BJ (cell line): Measurements from ENCODE around the gene CYP46A1. TPM values are rescaled to one million over a fixed set of nuclear protein-coding genes. Genes with fewer than 3 reads are reported as not detected.

Experiments
- CTCF ChIA-PET: fragments of 350-600 bp; formaldehyde crosslinking; extraction: SDS; loops from one replicate; lab custom pipeline; 2021; ENCODE audit warnings: antibody characterized with exemption, inconsistent platforms; lab: Yijun Ruan, JAX
- POLR2A ChIA-PET: fragments of 300-600 bp; sonication (Branson Sonifier 250); formaldehyde crosslinking; extraction: SDS; loops from one replicate; lab custom pipeline; 2021; ENCODE audit warnings: antibody characterized with exemption; lab: Charles Lee
- DNase-seq: peaks from one replicate; pipeline ENCODE4 v3.0.0-alpha.2; 2011; ENCODE audit warnings: low read depth
- H3K27me3 ChIP-seq: 2 replicates; pipeline ENCODE4 v1.6.0; 2011; ENCODE audit warnings: low read length; ENCODE audit not compliant: control insufficient read depth, insufficient read depth
- H3K36me3 ChIP-seq: 2 replicates; pipeline ENCODE4 v1.5.1; 2011; ENCODE audit warnings: low read length; ENCODE audit not compliant: control insufficient read depth, insufficient read depth
- H3K4me3 ChIP-seq: 2 replicates; pipeline ENCODE4 v1.5.1; 2011; ENCODE audit warnings: low read depth, mild to moderate bottlenecking, control low read depth, low read length
- CTCF ChIP-seq: IDR thresholded peaks from 2 replicates; pipeline ENCODE4 v1.5.1; 2011; ENCODE audit warnings: low read depth, mild to moderate bottlenecking, control low read depth, inconsistent platforms, low read length, moderate library complexity; ENCODE audit not compliant: insufficient read depth
- polyA plus RNA-seq: library from polyadenylated mRNA; depleted of rRNA; stranded (reverse); fragments of >200 nt; gene quantifications from 2 replicates; pipeline ENCODE4 v1.2.3, GENCODE V29; 2011; rRNA removed

The CYP46A1 gene
- polyA plus RNA-seq, 1 experiment, result 0.06 TPM

- ChIA-PET POLR2A (no interaction called here), CTCF (no interaction called here)
- no peaks in the 10 kb centered on the region for H3K36me3 ChIP-seq
- no peaks in the 10 kb centered on the region; the same call in none of the 2 replicates for H3K27me3 ChIP-seq
- no peak overlapping the region for H3K4me3 ChIP-seq
- no peak for DNase-seq
- no peak for TF ChIP-seq CTCF
These were observed 88.5 kb downstream of the CYP46A1 start for GRCh38 chr14:99772371-99773283.

GRCh38 chr14:99773521-99774497 lies 89.7 kb downstream of the CYP46A1 start:
- no peak for TF ChIP-seq CTCF

GRCh38 chr14:99774556-99775307 lies 90.6 kb downstream of the CYP46A1 start:
- CTCF ChIA-PET, result interaction anchor here (0.8 to 0.9 kb wide), 3 partner anchors 15 to 46 kb away, joined by 3 read pairs; no protein-coding TSS in a partner anchor
- Histone ChIP-seq H3K36me3 (no peaks in the 10 kb centered on the region), H3K27me3 (no peaks in the 10 kb centered on the region; the same call in 1 of the 2 replicates), H3K4me3 (no peak overlapping the region)
- no peak for DNase-seq
- POLR2A ChIA-PET, result no interaction called here
- no peak for TF ChIP-seq CTCF

More at GRCh38 chr14:99773521-99774497, 89.7 kb downstream of the CYP46A1 start:
- CTCF ChIA-PET, result interaction anchor here (0.6 to 0.9 kb wide), 3 partner anchors 16 to 45 kb away, joined by 3 read pairs; partner anchors contain the start of gene EML1
- Histone ChIP-seq H3K27me3 (no peaks in the 10 kb centered on the region; the same call in none of the 2 replicates), H3K4me3 (no peak overlapping the region), H3K36me3 (no peaks in the 10 kb centered on the region)
- no peak for DNase-seq
- POLR2A ChIA-PET, result no interaction called here

- CTCF ChIA-PET, result interaction anchor here (0.9 to 1.9 kb wide), 2 partner anchors 15 to 16 kb away, joined by 3 to 6 read pairs; no protein-coding TSS in a partner anchor
These were observed 91.3 kb downstream of the CYP46A1 start for GRCh38 chr14:99775351-99775750.

More at GRCh38 chr14:99775351-99775750, 91.3 kb downstream of the CYP46A1 start:
- no peaks in the 10 kb centered on the region for H3K36me3 ChIP-seq
- DNase-seq, result no peak
- no peaks in the 10 kb centered on the region; the same call in 1 of the 2 replicates for H3K27me3 ChIP-seq
- H3K4me3 ChIP-seq, result no peak overlapping the region
- TF ChIP-seq CTCF, result no peak
- POLR2A ChIA-PET, result no interaction called here

Other genes with a start within 250 kb of the CYP46A1 start
- gene SETD3, start 203.4 kb upstream of the CYP46A1 start, polyA plus RNA-seq, result 20.2 and 35.4 TPM in 2 replicates
- gene CCNK, start 202.9 kb upstream of the CYP46A1 start, polyA plus RNA-seq, result 11.0 and 12.7 TPM in 2 replicates
- gene CCDC85C, start 80.1 kb upstream of the CYP46A1 start, polyA plus RNA-seq, result 8.6 and 11.8 TPM in 2 replicates
- 1.7 and 2.5 TPM in 2 replicates for gene HHIPL1, start 39.2 kb upstream of the CYP46A1 start, polyA plus RNA-seq
- gene EML1, start 109.1 kb downstream of the CYP46A1 start, polyA plus RNA-seq, result 11.8 and 14.2 TPM in 2 replicates